SK-N-SH (cell line): ENCODE measurements around the gene PEF1. TPM values are rescaled to one million over a fixed set of nuclear protein-coding genes. Genes with fewer than 3 reads are reported as not detected.

Source experiments
- CTCF ChIA-PET: fragments of 300-600, 350-600 bp; formaldehyde crosslinking; extraction: SDS; loops from one replicate; lab custom pipeline; 2021; lab: Yijun Ruan, JAX
- POLR2A ChIA-PET: fragments of 350-600 bp; sonication (Branson Sonifier 250); formaldehyde crosslinking; extraction: SDS; loops from one replicate; lab custom pipeline; 2020; ENCODE audit warnings: antibody characterized with exemption, inconsistent platforms; lab: Yijun Ruan, JAX
- DNase-seq: peaks from one replicate; pipeline ENCODE4 v3.0.0; 2012
- H2AFZ ChIP-seq: fragments of 200-600 bp; sonication (generic); 2 replicates; pipeline ENCODE4 v1.8.1; 2016; ENCODE audit warnings: antibody characterized with exemption, mild to moderate bottlenecking, low read depth
- H3F3A ChIP-seq: fragments of 200-600 bp; sonication (generic); replicated peaks from 2 replicates; pipeline ENCODE3; 2016; ENCODE audit warnings: antibody characterized with exemption, mild to moderate bottlenecking; ENCODE audit not compliant: insufficient read depth
- H3K27ac ChIP-seq, 2 experiments: fragments of 200-500 bp in 1 of 2; fragments of 200-600 bp in 1 of 2; sonication (Bioruptor generic) in 1 of 2; sonication (generic), shearing (Covaris generic) in 1 of 2; 2 replicates each; pipeline versions ENCODE4 v1.5.1 to v1.6.1; 2014 to 2016; ENCODE audit warnings: low read depth in 2 of 2, inconsistent platforms in 1 of 2, low read length in 1 of 2, mild to moderate bottlenecking in 1 of 2, mixed read lengths in 1 of 2
- H3K27me3 ChIP-seq: fragments of 200-600 bp; sonication (generic), shearing (Covaris generic); 2 replicates; pipeline ENCODE4 v1.6.1; 2016; ENCODE audit warnings: mixed run types; ENCODE audit not compliant: insufficient read depth
- H3K36me3 ChIP-seq, 2 experiments: fragments of 200-500 bp in 1 of 2; fragments of 200-600 bp in 1 of 2; sonication (Bioruptor generic) in 1 of 2; sonication (generic) in 1 of 2; replicated peaks in 1 of 2; 2 replicates each; pipeline versions ENCODE3 to v1.5.1; 2014 to 2016; ENCODE audit warnings: low read length in 1 of 2, mild to moderate bottlenecking in 1 of 2; ENCODE audit not compliant: insufficient read depth in 2 of 2, control insufficient read depth in 1 of 2
- H3K4me1 ChIP-seq, 2 experiments: fragments of 200-500 bp in 1 of 2; fragments of 200-600 bp in 1 of 2; sonication (Bioruptor generic) in 1 of 2; sonication (generic), shearing (Covaris generic) in 1 of 2; 2 replicates each; pipeline versions ENCODE4 v1.5.1 to v1.6.1; 2014 to 2016; ENCODE audit warnings: low read depth in 1 of 2, low read length in 1 of 2, mixed run types in 1 of 2; ENCODE audit not compliant: insufficient read depth in 2 of 2, control insufficient read depth in 1 of 2
- H3K4me2 ChIP-seq: fragments of 200-600 bp; sonication (generic), shearing (Covaris generic); 2 replicates; pipeline ENCODE4 v1.6.1; 2017; ENCODE audit warnings: mixed run types
- H3K4me3 ChIP-seq, 2 experiments: fragments of 200-500 bp in 1 of 2; fragments of 200-600 bp in 1 of 2; sonication (Bioruptor generic) in 1 of 2; sonication (generic), shearing (Covaris generic) in 1 of 2; 2 replicates each; pipeline versions ENCODE4 v1.5.1 to v1.8.1; 2014 to 2016; ENCODE audit warnings: low read depth in 2 of 2, inconsistent platforms in 1 of 2, low read length in 1 of 2, mild to moderate bottlenecking in 1 of 2, mixed read lengths in 1 of 2, moderate library complexity in 1 of 2
- H3K79me2 ChIP-seq: fragments of 200-600 bp; sonication (generic); 2 replicates; pipeline ENCODE4 v1.8.1; 2017; ENCODE audit warnings: mild to moderate bottlenecking; ENCODE audit not compliant: insufficient read depth
- H3K9ac ChIP-seq: fragments of 200-600 bp; sonication (generic); 2 replicates; pipeline ENCODE4 v1.6.1; 2017; ENCODE audit warnings: mixed run types
- H3K9me2 ChIP-seq: fragments of 200-600 bp; sonication (generic); 2 replicates; pipeline ENCODE4 v1.6.1; 2017; ENCODE audit warnings: mixed run types
- H3K9me3 ChIP-seq: fragments of 200-600 bp; sonication (generic); 2 replicates; pipeline ENCODE4 v1.6.1; 2017; ENCODE audit warnings: mixed run types, mild to moderate bottlenecking, moderate library complexity
- H4K20me1 ChIP-seq: fragments of 200-600 bp; sonication (generic); 2 replicates; pipeline ENCODE4 v1.6.1; 2017; ENCODE audit warnings: mild to moderate bottlenecking, mixed run types; ENCODE audit not compliant: insufficient read depth
- CHD2 ChIP-seq: fragments of 150-350 bp; IDR thresholded peaks from 2 replicates; pipeline ENCODE4 v1.6.1; 2018; ENCODE audit warnings: low read length; ENCODE audit not compliant: partially characterized antibody
- ELF1 ChIP-seq: IDR thresholded peaks from 2 replicates; pipeline ENCODE4 v1.4.0; 2012
- FOXJ3 ChIP-seq: sonication (generic); formaldehyde crosslinking; IDR thresholded peaks from 2 replicates; pipeline ENCODE4 v1.5.1; 2020; ENCODE audit warnings: mild to moderate bottlenecking, missing genetic modification reagents
- FOXM1 ChIP-seq: IDR thresholded peaks from 2 replicates; pipeline ENCODE4 v1.4.0; 2012; ENCODE audit warnings: low read depth, mild to moderate bottlenecking
- GABPA ChIP-seq: IDR thresholded peaks from 2 replicates; pipeline ENCODE4 v1.4.0; 2012; ENCODE audit warnings: low read depth, mild to moderate bottlenecking
- GATA2 ChIP-seq: sonication (generic); formaldehyde crosslinking; IDR thresholded peaks from 2 replicates; pipeline ENCODE4 v1.5.0; 2020; ENCODE audit warnings: mild to moderate bottlenecking, missing genetic modification reagents
- IRF3 ChIP-seq: fragments of 150-350 bp; IDR thresholded peaks from 2 replicates; pipeline ENCODE4 v1.6.1; 2016; ENCODE audit warnings: mild to moderate bottlenecking, low read depth, low read length
- MAX ChIP-seq: IDR thresholded peaks from 2 replicates; pipeline ENCODE4 v1.4.0; 2012; ENCODE audit warnings: low read depth
- MEF2A ChIP-seq: IDR thresholded peaks from 2 replicates; pipeline ENCODE4 v1.4.0; 2012; ENCODE audit warnings: low read depth, borderline replicate concordance
- MXI1 ChIP-seq: IDR thresholded peaks from 2 replicates; pipeline ENCODE4 v1.6.1; 2012; ENCODE audit warnings: mild to moderate bottlenecking, low read depth, low read length, improper control_type of control experiment
- NFIC ChIP-seq: IDR thresholded peaks from 2 replicates; pipeline ENCODE4 v1.4.0; 2012; ENCODE audit warnings: borderline replicate concordance
- POLR2AphosphoS5 ChIP-seq: IDR thresholded peaks from 2 replicates; pipeline ENCODE4 v1.6.1; 2012; ENCODE audit warnings: low read depth, low read length
- RAD21 ChIP-seq: IDR thresholded peaks from 2 replicates; pipeline ENCODE4 v1.6.1; 2012; ENCODE audit warnings: mild to moderate bottlenecking, low read length
- REST ChIP-seq: IDR thresholded peaks from 2 replicates; pipeline ENCODE4 v1.6.1; 2012; ENCODE audit warnings: mild to moderate bottlenecking, low read depth, low read length, moderate library complexity
- RFX5 ChIP-seq: IDR thresholded peaks from 2 replicates; pipeline ENCODE4 v1.6.1; 2012; ENCODE audit warnings: mild to moderate bottlenecking, improper control_type of control experiment, low read length
- SMC3 ChIP-seq: IDR thresholded peaks from 2 replicates; pipeline ENCODE4 v1.6.1; 2012; ENCODE audit warnings: low read depth, low read length, improper control_type of control experiment
- USF1 ChIP-seq: IDR thresholded peaks from 2 replicates; pipeline ENCODE4 v1.4.0; 2012; ENCODE audit warnings: low read depth, borderline replicate concordance
- USF2 ChIP-seq: fragments of 150-350 bp; IDR thresholded peaks from 2 replicates; pipeline ENCODE4 v1.6.1; 2017; ENCODE audit warnings: antibody characterized with exemption, low read length, low read depth, borderline replicate concordance
- WGBS: methylation state at CpG from one replicate; pipeline ENCODE4 v1.1.6; 2017; ENCODE audit warnings: low lambda C conversion rate; 5-methylcytosine and 5-hydroxymethylcytosine counted together
- polyA plus RNA-seq, 3 experiments: library from polyadenylated mRNA; depleted of rRNA; stranded (reverse); fragments of >200 nt; gene quantifications; 2 replicates each; pipeline ENCODE4 v1.2.3, GENCODE V29; 2012

The PEF1 gene
- polyA plus RNA-seq, 1 of the 3 experiments (the other 2 are of a cell fraction), result 51.9 TPM

GRCh38 chr1:31637915-31638673, 6.6 kb downstream of the PEF1 start:
- 78% methylated on average over 3 of the region's 5 CpGs for WGBS
- peaks cover 4 to 19% of the 10 kb centered on the region in 2 experiments for H3K36me3 ChIP-seq
- H3K9ac ChIP-seq, result no peak overlapping the region
- H3K27ac ChIP-seq, result no peak overlapping the region
- H3K4me1 ChIP-seq, result peaks cover 8 to 26% of the 10 kb centered on the region in 2 experiments; a peak in 3 of 4 replicates
- peaks cover 28% of the 10 kb centered on the region for H4K20me1 ChIP-seq
- H2AFZ ChIP-seq, result no peak overlapping the region
- DNase-seq, result no peak
- ChIA-PET CTCF (interaction anchor here (0.7 to 7.5 kb wide), 10 partner anchors 9 to 151 kb away, joined by 3 to 45 read pairs (median 8); partner anchors contain the start of gene HCRTR1), POLR2A (no interaction called here)
- no peaks in the 10 kb centered on the region for H3K27me3 ChIP-seq
- no peaks in the 10 kb centered on the region for H3K9me3 ChIP-seq
- H3K4me2 ChIP-seq, result no peak overlapping the region
- H3F3A ChIP-seq, result peaks cover 3% of the 10 kb centered on the region
- no peaks in the 10 kb centered on the region for H3K9me2 ChIP-seq
- H3K4me3 ChIP-seq, result no peak overlapping the region
- peaks cover 77% of the 10 kb centered on the region for H3K79me2 ChIP-seq
- TF ChIP-seq POLR2AphosphoS5 (no peak), FOXJ3 (CRISPR knock-in tag) (no peak), IRF3 (no peak), ELF1 (no peak), RFX5 (no peak), GATA2 (CRISPR knock-in tag) (no peak), MAX (no peak), MXI1 (no peak), CHD2 (no peak), SMC3 (no peak), RAD21 (no peak), USF1 (no peak), FOXM1 (no peak), MEF2A (no peak), USF2 (no peak), REST (no peak), GABPA (no peak), NFIC (no peak)
- TF ChIP-seq, all 33 proteins: peak for 0
